Occipital lobe (tissue), 2 donors: Measurements from ENCODE around the gene MAN1B1. TPM values are rescaled to one million over a fixed set of nuclear protein-coding genes. Genes with fewer than 3 reads are reported as not detected.
"Not testable (repeated sequence)": the region's sequence is repeated elsewhere in the genome, so short reads cannot be mapped to it uniquely, and the experiment has no call there.

Experiments
- DNase-seq: peaks from one replicate; lab custom pipeline; 2025; lab: John Stamatoyannopoulos, UW
- total RNA-seq: library from RNA; depleted of rRNA; stranded (reverse); fragments of >200 nt; gene quantifications from one replicate; pipeline ENCODE4 v1.2.3, GENCODE V29; 2014

The MAN1B1 gene
- total RNA-seq, 1 donor from 2014 or later = 38.5 TPM

GRCh38 chr9:137052998-137053943, 33.5 kb upstream of the MAN1B1 start:
- DNase-seq = no peak

GRCh38 chr9:137053944-137054931, 32.5 kb upstream of the MAN1B1 start, which contains the start of gene ENTPD2:
ENTPD2 (minus strand) TSS chr9:137054061; CDS start chr9:137053997, 64 bp downstream.
- no peak for DNase-seq

GRCh38 chr9:137054932-137055384, 31.8 kb upstream of the MAN1B1 start:
- DNase-seq = no peak

GRCh38 chr9:137055385-137056364, 31.1 kb upstream of the MAN1B1 start:
- DNase-seq = peak; percentile 85

GRCh38 chr9:137056739-137057415, 29.9 kb upstream of the MAN1B1 start:
- no peak for DNase-seq

GRCh38 chr9:137057545-137057944, 29.2 kb upstream of the MAN1B1 start:
- no peak for DNase-seq

- no peak for DNase-seq
These were observed 28.1 kb upstream of the MAN1B1 start for GRCh38 chr9:137058521-137059234.

- DNase-seq = no peak
These were observed 24.4 kb upstream of the MAN1B1 start for GRCh38 chr9:137062384-137062783.

GRCh38 chr9:137062798-137063197, 24.0 kb upstream of the MAN1B1 start:
- DNase-seq = not testable (repeated sequence)

- DNase-seq = no peak
These were observed 23.3 kb upstream of the MAN1B1 start for GRCh38 chr9:137063311-137064026.

GRCh38 chr9:137064027-137064879, 22.5 kb upstream of the MAN1B1 start:
- DNase-seq = peak; percentile 25

GRCh38 chr9:137064880-137065164, 22.0 kb upstream of the MAN1B1 start:
- no peak for DNase-seq

- DNase-seq = no peak
These were observed 21.3 kb upstream of the MAN1B1 start for GRCh38 chr9:137065336-137065967.

GRCh38 chr9:137066096-137066861, 20.5 kb upstream of the MAN1B1 start:
- DNase-seq = no peak

- DNase-seq = peak; percentile 47
These were observed 18.8 kb upstream of the MAN1B1 start for GRCh38 chr9:137067860-137068538.
